HCT116 (cell line): ENCODE measurements around the gene SCUBE2. TPM values are rescaled to one million over a fixed set of nuclear protein-coding genes. Genes with fewer than 3 reads are reported as not detected.

Source experiments
- ATAC-seq: fragments of 200-7000 bp; cut with Tn5 transposase; 2 replicates; pipeline ENCODE4 v1.9.1; 2020; ENCODE audit warnings: mild to moderate bottlenecking, moderate library complexity
- BruUV-seq: library from RNA; stranded (reverse); fragments of 400-500 nt; replicated peaks from 2 replicates; lab custom pipeline; 2021; lab: Mats Ljungman, UMichigan
- CTCF ChIA-PET: fragments of 300-600 bp; sonication (Branson Sonifier 250); formaldehyde crosslinking; loops from one replicate; lab custom pipeline; 2021; ENCODE audit warnings: antibody characterized with exemption; lab: Charles Lee
- POLR2A ChIA-PET: fragments of 300-600, 350-600 bp; sonication (Branson Sonifier 250); formaldehyde crosslinking; loops from one replicate; lab custom pipeline; 2021; ENCODE audit warnings: antibody characterized with exemption; lab: Charles Lee
- RAD21 ChIA-PET, 2 experiments: fragments of 300-600 bp; sonication (Branson Sonifier 250); formaldehyde crosslinking; loops; one replicate each; lab custom pipeline; 2023; ENCODE audit warnings: low total read pairs in 2 of 2; ENCODE audit not compliant: uncharacterized antibody in 2 of 2, unreplicated experiment in 2 of 2, low non-redundant PET in 1 of 2; lab: Charles Lee
- DNase-seq: peaks from one replicate; pipeline ENCODE4 v3.0.0-alpha.2; 2010; ENCODE audit warnings: low read depth, low spot score
- H2AFZ ChIP-seq: fragments of 200-600 bp; shearing (Covaris generic), sonication (generic); 2 replicates; pipeline ENCODE4 v1.6.1; 2017; ENCODE audit warnings: low read depth, mixed run types, mixed read lengths, antibody characterized with exemption, low read length; ENCODE audit not compliant: poor library complexity, severe bottlenecking
- H3K27ac ChIP-seq: 2 replicates; pipeline ENCODE4 v1.5.1; 2012; ENCODE audit warnings: low read depth, low read length
- H3K27me3 ChIP-seq: fragments of 200-600 bp; sonication (generic); 2 replicates; pipeline ENCODE4 v1.6.1; 2016; ENCODE audit warnings: mixed run types, low read length, mixed read lengths; ENCODE audit not compliant: insufficient read depth
- H3K36me3 ChIP-seq, 2 experiments: fragments of 200-500 bp in 1 of 2; fragments of 200-600 bp in 1 of 2; sonication (Bioruptor generic) in 1 of 2; sonication (generic) in 1 of 2; 2 replicates each; pipeline versions ENCODE4 v1.5.1 to v1.6.1; 2014 to 2016; ENCODE audit warnings: low read length in 2 of 2, inconsistent platforms in 1 of 2, mixed read lengths in 1 of 2, mixed run types in 1 of 2; ENCODE audit not compliant: insufficient read depth in 2 of 2, control insufficient read depth in 1 of 2
- H3K4me1 ChIP-seq, 2 experiments: fragments of 200-600 bp in 1 of 2; sonication (generic) in 1 of 2; 2 replicates each; pipeline versions ENCODE4 v1.5.1 to v1.6.1; 2012 to 2017; ENCODE audit warnings: low read length in 2 of 2, inconsistent platforms in 1 of 2, mild to moderate bottlenecking in 1 of 2, mixed read lengths in 1 of 2, mixed run types in 1 of 2, moderate library complexity in 1 of 2; ENCODE audit not compliant: insufficient read depth in 2 of 2, control insufficient read depth in 1 of 2
- H3K4me2 ChIP-seq: fragments of 200-600 bp; sonication (generic); 2 replicates; pipeline ENCODE4 v1.6.1; 2017; ENCODE audit warnings: mixed run types, low read length, mixed read lengths
- H3K4me3 ChIP-seq, 2 experiments: fragments of 200-600 bp in 1 of 2; sonication (generic) in 1 of 2; replicated peaks in 1 of 2; 2 replicates each; pipeline ENCODE4 v1.5.1; 2011 to 2016; ENCODE audit warnings: low read length in 2 of 2, control low read depth in 1 of 2, low read depth in 1 of 2, mild to moderate bottlenecking in 1 of 2, mixed read lengths in 1 of 2, mixed run types in 1 of 2
- H3K79me2 ChIP-seq: fragments of 200-600 bp; sonication (generic); 2 replicates; pipeline ENCODE4 v1.6.1; 2017; ENCODE audit warnings: mild to moderate bottlenecking, mixed run types, low read length, moderate library complexity, mixed read lengths; ENCODE audit not compliant: insufficient read depth
- H3K9ac ChIP-seq: fragments of 200-600 bp; sonication (generic); 2 replicates; pipeline ENCODE4 v1.6.1; 2016; ENCODE audit warnings: low read length, mixed read lengths
- H3K9me2 ChIP-seq: fragments of 200-600 bp; sonication (generic), shearing (Covaris generic); 2 replicates; pipeline ENCODE4 v1.6.1; 2017; ENCODE audit warnings: mixed run types, mild to moderate bottlenecking, moderate library complexity; ENCODE audit not compliant: insufficient read depth
- H3K9me3 ChIP-seq, 2 experiments: fragments of 200-500 bp in 1 of 2; fragments of 200-600 bp in 1 of 2; sonication (Bioruptor generic) in 1 of 2; sonication (generic) in 1 of 2; 2 replicates each; pipeline ENCODE4 v1.6.1; 2014 to 2017; ENCODE audit warnings: low read length in 2 of 2, mixed read lengths in 2 of 2, inconsistent platforms in 1 of 2, low read depth in 1 of 2, mild to moderate bottlenecking in 1 of 2, mixed run types in 1 of 2, moderate library complexity in 1 of 2; ENCODE audit not compliant: control insufficient read depth in 1 of 2, insufficient read depth in 1 of 2
- H4K20me1 ChIP-seq: fragments of 200-600 bp; sonication (generic), shearing (Covaris generic); 2 replicates; pipeline ENCODE4 v1.6.1; 2017; ENCODE audit warnings: mixed run types, mild to moderate bottlenecking, moderate library complexity; ENCODE audit not compliant: insufficient read depth
- CBX3 ChIP-seq: IDR thresholded peaks from 2 replicates; pipeline ENCODE4 v1.6.1; 2012; ENCODE audit warnings: low read depth
- CEBPB ChIP-seq: IDR thresholded peaks from 2 replicates; pipeline ENCODE4 v1.6.1; 2012; ENCODE audit warnings: low read depth
- EGR1 ChIP-seq: IDR thresholded peaks from 2 replicates; pipeline ENCODE4 v1.6.1; 2012; ENCODE audit warnings: low read depth
- ELF1 ChIP-seq: IDR thresholded peaks from 2 replicates; pipeline ENCODE4 v1.6.1; 2012; ENCODE audit warnings: low read depth, borderline replicate concordance
- EZH2 ChIP-seq: fragments of 200-600 bp; sonication (generic); IDR thresholded peaks from 2 replicates; pipeline ENCODE4 v1.6.1; 2017; ENCODE audit warnings: antibody characterized with exemption, mixed run types
- EZH2phosphoT487 ChIP-seq: fragments of 200-600 bp; IDR thresholded peaks from 2 replicates; pipeline ENCODE4 v1.6.1; 2018; ENCODE audit warnings: antibody characterized with exemption, borderline replicate concordance
- FOSL1 ChIP-seq: IDR thresholded peaks from 2 replicates; pipeline ENCODE4 v1.6.1; 2012; ENCODE audit warnings: low read depth
- POLR2A ChIP-seq: IDR thresholded peaks from 2 replicates; pipeline ENCODE4 v1.7.0; 2011; ENCODE audit warnings: borderline replicate concordance; ENCODE audit not compliant: insufficient read depth, insufficient read length; ENCODE audit errors: extremely low read depth
- POLR2AphosphoS5 ChIP-seq: IDR thresholded peaks from 2 replicates; pipeline ENCODE4 v1.6.1; 2011; ENCODE audit warnings: mild to moderate bottlenecking, low read depth, low read length, moderate library complexity
- RAD21 ChIP-seq: IDR thresholded peaks from 2 replicates; pipeline ENCODE4 v1.6.1; 2012; ENCODE audit warnings: low read depth, mild to moderate bottlenecking
- SIN3A ChIP-seq: IDR thresholded peaks from 2 replicates; pipeline ENCODE4 v1.6.1; 2012; ENCODE audit warnings: low read depth
- SP1 ChIP-seq: IDR thresholded peaks from 2 replicates; pipeline ENCODE4 v1.6.1; 2012; ENCODE audit warnings: low read depth
- TCF7L2 ChIP-seq: IDR thresholded peaks from 2 replicates; pipeline ENCODE4 v1.7.0; 2011; ENCODE audit warnings: borderline replicate concordance, inconsistent platforms; ENCODE audit not compliant: insufficient read depth, insufficient read length; ENCODE audit errors: extremely low read depth
- YY1 ChIP-seq: IDR thresholded peaks from 2 replicates; pipeline ENCODE4 v1.6.1; 2011; ENCODE audit warnings: low read length, low read depth, moderate library complexity, mild to moderate bottlenecking; ENCODE audit not compliant: insufficient replicate concordance; ENCODE audit errors: extremely low read depth
- ZFX ChIP-seq: fragments of 450-650 bp; IDR thresholded peaks from 2 replicates; pipeline ENCODE4 v1.6.1; 2017
- ZNF274 ChIP-seq: fragments of 200-500 bp; sonication (Bioruptor generic); IDR thresholded peaks from 2 replicates; pipeline ENCODE4 v1.6.1; 2014; ENCODE audit warnings: mild to moderate bottlenecking, low read depth, low read length, inconsistent platforms
- intact Hi-C: fragments of 100-400 bp; cut with micrococcal nuclease; formaldehyde crosslinking; loops from 2 replicates; pipeline ENCODE4 v1.10.0; 2022
- total RNA-seq: library from RNA; stranded (reverse); gene quantifications from one replicate; pipeline ENCODE4 v1.2.1, GENCODE V29; 2021; ENCODE audit not compliant: unreplicated experiment

Gene SCUBE2
- total RNA-seq, 1 experiment from 2014 or later, result 1.3 TPM

GRCh38 chr11:9073466-9074225, 17.8 kb downstream of the SCUBE2 start:
- DNase-seq (no peak), ATAC-seq (no peak)
- Histone ChIP-seq H3K36me3 (no peaks in the 10 kb centered on the region), H3K27me3 (no peaks in the 10 kb centered on the region), H3K27ac (no peak overlapping the region), H3K79me2 (no peaks in the 10 kb centered on the region), H3K4me1 (no peaks in the 10 kb centered on the region), H3K9ac (no peak overlapping the region), H3K4me3 (no peak overlapping the region), H3K9me2 (no peaks in the 10 kb centered on the region), H2AFZ (no peak overlapping the region), H3K4me2 (no peak overlapping the region), H4K20me1 (no peaks in the 10 kb centered on the region), H3K9me3 (no peaks in the 10 kb centered on the region)
- intact Hi-C loops, result no loop called here
- BruUV-seq, result no TSS peak
- ChIA-PET CTCF (no interaction called here), POLR2A (no interaction called here), RAD21 (no interaction called here)
- TF ChIP-seq ZFX, result no peak
- TF ChIP-seq EZH2phosphoT487, result no peak
- no peak for TF ChIP-seq EGR1
- no peak for TF ChIP-seq POLR2A
- TF ChIP-seq SP1, result no peak
- TF ChIP-seq RAD21, result no peak
- no peak for TF ChIP-seq TCF7L2
- no peak for TF ChIP-seq YY1
- TF ChIP-seq ELF1, result no peak
- no peak for TF ChIP-seq POLR2AphosphoS5
- no peak for TF ChIP-seq SIN3A
- TF ChIP-seq CBX3, result no peak
- TF ChIP-seq FOSL1, result no peak
- no peak for TF ChIP-seq ZNF274
- TF ChIP-seq EZH2, result no peak
- no peak for TF ChIP-seq CEBPB
